Measurements from ENCODE around the gene POU3F1.
"Not testable (repeated sequence)": the region's sequence is repeated elsewhere in the genome, so short reads cannot be mapped to it uniquely, and the experiment has no call there.

Gene POU3F1

DNA sequence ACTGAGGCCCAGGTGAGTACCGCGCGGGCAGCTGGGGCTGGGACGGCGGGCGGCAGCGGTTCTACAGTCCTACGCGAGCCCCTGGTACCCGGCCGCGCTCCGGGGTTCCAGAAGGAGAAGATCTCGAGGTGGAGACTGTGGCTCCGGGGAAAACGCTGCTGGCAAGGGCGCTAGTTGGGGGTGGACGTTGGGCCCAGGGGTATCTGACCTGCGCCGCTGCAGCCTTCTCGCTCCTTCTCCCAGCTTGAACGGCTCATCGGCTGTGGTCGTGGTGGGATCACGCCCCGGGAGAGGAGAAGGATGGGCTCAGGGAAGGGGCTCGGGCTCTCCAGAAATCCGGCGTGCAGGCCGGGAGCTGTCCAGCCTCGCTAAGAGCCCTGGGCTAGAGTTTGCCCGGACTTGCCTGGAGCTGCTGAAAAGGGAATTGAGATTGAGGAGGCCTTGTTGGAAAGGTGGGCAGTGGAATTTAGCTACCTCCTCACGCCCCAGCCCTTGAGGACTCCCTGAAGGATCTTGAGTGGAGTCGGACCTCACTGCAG is 1.1 kb upstream of the POU3F1 start:
- no peak for DNase-seq (ENCODE audit: low read depth)

DNA sequence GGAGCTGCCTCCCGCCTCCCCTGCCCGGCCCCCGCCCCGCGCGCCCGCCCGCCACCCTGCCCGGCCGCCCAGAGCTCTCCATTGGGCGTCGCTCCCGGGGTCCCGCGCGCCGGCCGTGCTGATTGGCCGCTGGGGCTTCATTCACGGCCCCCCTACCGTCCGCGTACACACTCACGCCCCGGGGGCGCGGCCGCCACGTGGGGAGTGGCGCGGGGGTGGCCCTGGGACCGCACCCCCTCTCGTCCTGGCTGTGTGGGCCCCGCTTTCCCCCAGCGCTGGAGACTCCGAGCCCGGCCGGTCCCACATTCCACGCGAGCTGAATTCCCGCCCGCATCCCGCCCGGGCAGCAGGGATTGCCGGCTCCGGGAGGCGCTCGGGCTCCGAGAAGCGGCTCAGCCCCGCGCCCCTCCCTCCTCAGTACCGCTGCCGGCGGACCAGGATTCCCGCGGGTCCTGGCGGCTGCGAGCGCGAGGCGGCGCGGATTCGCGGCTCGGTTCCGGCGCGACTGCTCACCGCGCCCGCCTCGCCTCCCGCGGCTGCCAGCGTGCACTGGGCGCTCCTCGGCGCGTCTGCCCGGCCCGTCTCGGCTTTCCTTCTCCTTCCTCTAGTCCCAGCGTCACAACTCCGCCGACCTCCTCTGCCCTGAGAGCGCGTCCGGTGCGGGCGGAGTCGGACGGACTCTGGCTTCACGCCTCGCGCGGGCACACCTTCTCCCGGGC is 450 bp upstream of the POU3F1 start:
- peak; percentile 78 for DNase-seq (ENCODE audit: low read depth)

DNA sequence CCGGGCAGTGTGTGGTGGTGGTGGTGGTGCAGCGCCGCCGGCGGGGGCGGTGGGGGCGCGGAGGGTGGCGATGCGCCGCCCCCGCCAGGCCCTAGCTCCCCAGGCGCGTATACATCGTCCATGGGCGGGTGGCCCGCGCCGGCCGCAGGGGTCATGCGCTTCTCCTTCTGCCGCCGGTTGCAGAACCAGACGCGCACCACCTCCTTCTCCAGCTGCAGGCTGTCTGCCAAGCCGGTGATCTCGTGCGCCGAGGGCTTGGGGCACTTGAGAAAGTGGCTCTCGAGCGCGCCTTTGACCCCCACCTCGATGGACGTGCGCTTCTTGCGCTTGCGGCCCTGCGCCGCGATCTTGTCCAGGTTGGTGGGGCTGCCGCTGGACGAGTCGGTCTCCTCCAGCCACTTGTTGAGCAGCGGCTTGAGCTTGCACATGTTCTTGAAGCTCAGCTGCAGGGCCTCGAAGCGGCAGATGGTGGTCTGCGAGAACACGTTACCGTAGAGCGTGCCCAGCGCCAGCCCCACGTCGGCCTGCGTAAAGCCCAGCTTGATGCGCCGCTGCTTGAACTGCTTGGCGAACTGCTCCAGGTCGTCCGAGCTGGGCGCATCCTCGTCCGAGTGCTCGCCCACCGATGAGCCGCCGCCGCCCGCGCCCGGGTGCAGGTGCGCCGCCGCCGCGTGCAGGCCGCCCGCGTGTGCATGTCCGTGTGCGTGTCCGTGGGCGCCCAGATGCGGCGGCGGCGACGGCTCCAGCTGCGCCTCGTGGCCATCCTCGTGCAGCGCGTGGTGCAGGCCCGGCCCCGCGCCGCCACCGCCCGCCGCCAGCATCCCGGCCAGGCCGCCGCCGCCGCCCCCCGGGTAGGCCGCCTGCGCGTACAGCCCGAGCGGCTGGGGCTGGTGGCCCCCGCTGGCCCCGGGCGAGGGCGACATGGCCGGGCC is 926 bp downstream of the POU3F1 start:
- no peak for DNase-seq (ENCODE audit: low read depth)

DNA sequence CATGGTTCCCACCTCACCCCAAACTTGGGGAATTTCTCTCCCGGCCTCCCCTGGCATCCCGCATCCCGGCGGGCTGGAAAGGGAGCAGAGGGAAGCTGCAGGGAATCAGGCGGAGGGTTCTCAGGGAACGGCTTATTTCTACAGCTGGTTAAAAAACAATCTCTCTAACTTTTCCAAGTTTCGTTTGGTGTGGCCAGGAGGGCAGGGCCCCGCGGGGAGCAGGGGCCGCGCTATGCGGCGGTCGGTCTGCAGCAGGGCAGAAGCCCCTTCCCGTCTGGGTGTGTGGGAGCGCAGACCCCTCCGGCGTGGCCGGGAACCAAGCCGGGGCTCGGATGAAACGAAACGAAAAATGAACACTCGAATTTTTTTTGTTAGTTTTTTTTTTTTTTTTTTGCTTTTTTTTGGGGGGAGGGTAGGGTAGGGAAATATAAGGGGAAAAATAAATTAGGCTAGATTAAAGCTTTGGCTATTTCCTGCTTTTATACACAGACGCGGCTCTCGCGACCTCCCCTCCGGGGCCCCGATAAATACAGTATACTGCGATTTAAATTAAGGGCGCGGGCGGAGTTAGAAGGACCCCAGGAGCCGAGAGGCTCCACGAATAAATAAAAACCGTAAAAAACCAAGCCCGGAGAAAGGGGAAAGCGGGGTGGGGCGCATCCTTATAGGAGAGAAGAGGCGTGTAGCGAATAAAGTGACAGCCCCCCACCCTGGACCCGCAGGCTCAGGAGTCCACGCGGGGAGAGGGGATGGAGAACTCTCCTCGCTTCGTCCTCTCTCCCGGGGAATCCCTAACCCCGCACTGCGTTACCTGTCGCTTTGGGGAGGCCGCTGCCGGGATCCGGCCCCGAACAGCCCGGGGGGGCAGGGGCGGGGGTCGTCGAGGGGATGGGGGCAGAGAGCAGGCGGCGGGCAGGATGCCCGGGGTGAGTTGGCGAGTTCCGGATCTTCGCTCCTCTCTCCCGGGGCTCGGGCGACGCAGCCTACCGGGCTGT is 2.1 kb downstream of the POU3F1 start:
- DNase-seq (ENCODE audit: low read depth), result no peak

DNA sequence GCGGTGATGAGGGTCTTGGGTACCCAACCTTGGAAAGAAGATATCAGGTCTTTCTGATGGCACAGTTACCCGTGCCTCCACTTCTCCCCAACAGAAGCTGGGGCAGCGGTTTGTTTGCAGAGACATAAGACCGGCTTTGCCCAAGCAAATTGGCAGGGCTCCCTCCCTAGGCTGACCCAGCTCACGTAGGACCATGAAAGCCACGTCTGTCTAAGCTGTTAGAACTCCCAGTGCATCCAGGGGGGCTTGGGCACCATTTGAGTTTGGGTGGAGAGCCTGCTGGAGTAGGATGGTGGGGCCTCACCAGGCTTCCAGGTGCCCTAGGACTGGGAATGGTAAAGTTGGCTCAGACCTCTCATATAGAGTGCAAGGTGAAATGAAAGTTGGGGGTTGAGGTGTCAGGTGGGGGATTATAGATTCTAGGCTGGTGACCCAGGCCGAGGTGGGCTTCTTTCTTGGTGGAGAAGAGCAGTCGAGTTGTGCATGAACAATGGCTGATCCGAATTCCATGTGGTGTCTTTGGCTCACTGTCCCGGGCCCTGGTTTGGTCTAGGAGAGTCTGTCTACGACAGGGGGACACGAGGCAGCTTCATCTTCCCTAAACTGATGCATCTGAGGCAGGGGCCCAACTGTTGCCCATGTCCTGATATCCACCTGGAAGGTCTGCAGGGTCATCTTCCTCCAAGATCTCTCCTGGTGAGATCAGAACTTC is 3.4 kb downstream of the POU3F1 start:
- no peak for DNase-seq (ENCODE audit: low read depth)

DNA sequence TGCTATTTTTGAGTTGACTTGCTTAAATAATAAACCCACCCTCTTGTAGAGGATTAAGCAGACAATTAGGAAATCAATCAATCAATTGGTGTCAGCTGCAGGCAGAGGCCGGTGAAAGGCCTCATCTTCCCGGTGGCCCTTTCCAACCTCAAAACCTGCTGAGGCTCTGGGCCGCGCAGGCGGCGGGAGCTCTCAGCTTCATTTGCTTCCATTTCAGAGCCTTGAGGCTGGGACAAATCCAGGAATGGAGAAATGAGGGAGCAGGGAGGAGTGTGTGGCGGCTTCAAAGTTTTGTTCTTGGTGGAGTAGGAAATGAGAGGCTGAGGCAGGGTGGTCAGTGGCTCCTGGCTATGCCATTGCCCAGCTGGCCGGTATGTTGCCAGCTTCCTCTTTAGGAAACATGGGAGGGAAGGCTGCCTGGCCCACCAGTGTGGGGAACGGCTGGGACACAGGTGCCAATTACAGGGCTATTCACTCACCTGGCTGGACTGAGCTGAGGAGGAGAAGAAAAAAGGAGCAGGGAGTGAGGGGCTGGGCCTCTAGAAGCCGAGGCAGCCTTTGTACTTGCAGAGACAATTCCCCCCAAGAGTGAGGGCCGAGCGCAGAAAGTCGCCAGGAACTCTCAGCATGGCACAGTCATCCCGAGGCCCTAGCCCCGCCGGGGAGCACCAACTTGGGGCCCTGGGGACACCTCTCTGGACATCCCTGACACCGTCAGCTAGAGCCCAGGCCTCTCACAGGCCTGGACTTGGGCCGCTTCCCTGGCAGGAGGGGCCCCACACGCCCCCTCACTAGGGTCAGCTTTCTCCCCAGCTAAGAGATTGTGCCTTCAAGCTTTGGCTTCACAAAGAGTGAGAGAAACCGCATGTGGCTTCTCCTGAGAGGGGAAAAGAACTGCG is 4.4 kb downstream of the POU3F1 start:
- DNase-seq (ENCODE audit: low read depth), result no peak

DNA sequence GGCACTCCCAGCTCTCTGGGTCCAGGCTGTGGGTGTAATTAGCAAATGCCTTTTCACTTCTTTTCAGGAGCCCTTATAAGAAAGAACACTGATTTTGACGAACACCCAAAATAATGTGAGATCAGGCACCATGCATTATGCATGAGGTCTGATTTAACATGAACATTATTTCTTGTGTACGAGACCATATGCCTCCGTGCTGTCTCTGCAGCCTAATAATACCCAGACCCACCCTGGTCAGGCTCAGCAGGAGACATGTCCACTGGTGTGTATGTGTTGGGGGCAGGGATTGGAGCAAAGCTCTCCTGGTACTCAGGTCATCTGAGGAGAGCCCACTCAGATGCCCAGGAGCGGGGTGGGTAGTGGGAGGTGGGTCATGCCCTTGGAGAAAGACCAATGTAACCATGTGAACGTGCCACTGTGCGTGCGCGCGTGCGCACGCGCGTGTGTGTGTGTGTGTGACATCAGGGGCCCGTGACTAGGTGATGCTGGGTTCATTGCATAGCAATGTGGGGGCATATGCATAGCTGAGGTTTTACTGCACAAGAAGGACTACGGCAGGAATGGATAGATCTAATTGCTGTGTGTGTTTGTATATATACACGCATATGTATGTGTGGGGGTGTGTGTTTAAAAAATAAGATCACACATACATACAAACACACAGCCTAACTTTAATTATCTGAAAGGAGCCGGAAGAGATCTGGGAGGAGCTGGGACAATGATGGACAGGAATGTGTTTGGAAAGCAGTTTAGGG is 7.1 kb downstream of the POU3F1 start:
- DNase-seq (ENCODE audit: low read depth), result no peak

DNA sequence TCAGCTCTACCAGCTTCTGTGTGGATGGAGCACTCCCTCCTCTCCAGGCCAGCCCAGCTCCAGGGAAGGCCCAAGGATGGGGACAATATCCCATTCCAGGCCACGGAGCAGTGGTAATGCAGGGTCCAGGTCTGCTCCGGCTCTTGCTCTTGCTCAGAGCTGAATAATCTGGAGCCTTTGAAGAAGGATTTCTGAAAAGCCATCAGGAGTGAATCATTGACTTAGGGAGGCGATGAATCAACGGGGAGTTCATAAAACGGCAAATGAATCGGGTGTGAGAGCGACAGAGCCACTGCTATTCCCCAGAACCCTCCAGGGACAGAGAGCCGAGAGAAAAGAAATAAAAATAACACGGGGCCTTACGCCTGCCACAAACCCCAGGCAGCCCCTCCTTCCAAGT is 7.7 kb downstream of the POU3F1 start:
- DNase-seq (ENCODE audit: low read depth), result no peak

DNA sequence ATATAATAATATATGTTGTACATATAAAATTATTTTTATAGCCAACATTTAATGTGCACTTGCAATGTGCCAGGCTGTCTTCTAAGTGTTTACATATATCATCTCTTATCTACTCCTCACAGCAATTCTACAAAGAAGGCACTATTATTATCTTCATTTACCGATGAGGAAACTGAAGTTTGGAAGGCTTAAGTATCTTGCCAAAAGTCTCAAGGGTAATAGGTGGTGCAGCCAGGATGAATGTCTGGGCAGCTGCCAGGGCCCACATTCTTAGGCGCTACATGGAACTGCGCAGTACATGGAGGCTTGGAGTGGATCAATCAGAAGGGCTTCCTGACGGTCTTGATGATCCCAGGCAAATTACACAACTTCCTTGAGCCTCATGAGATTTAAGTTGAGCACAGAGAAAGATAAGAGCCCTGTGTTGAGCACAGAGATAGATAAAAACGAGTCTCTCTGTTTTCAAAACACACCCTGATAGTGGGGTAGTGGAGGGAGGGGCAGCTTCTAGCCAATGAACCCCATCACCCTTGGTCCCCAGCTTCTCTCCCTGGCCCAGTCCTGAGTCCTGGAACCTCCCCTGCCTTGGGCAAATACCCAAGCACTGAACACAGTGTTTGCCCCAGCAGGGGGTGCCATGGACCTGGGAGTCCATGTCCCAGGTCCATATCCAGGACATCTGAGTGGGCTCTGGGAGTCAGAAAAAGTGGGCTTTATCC is 9.2 kb downstream of the POU3F1 start:
- DNase-seq (ENCODE audit: low read depth), result no peak

DNA sequence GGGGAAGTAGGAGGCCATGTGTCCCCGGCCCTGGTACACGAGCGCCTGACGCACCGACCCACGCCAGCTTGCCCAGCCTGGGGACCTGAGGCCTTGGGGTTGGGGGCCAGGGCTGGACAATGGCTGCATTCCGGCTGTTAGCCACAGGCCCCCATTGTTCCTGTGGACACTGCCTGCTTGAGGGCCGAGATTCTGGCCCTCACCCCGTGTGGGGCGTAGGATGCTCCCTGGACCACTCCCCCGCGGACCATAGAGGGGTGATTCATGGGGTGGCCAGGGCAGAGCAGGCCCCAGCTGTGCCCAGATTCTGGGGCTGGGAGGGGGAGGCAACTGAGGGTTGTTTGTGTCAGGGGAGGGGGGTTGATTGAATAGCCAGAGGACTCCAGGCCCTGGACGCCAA is 11.7 kb downstream of the POU3F1 start:
- no peak for DNase-seq (ENCODE audit: low read depth)

DNA sequence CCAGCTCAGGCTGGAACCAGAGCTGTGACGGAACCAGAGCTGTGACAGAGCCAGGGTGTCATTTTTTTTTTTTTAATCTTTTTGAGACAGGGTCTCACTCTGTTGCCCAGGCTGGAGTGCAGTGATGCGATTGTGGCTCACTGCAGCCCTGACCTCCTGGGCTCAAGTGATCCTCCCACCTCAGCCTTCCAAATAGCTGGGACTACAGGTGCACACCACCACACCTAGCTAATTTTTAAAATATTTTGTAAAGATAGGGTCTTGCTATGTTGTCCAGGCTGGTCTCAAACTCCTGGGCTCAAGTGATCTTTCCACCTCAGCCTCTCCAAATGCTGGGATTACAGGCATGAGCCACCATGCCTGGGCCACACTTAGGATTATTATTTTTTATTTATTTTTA is 13.6 kb downstream of the POU3F1 start:
- not testable (repeated sequence) for DNase-seq (ENCODE audit: low read depth)

DNA sequence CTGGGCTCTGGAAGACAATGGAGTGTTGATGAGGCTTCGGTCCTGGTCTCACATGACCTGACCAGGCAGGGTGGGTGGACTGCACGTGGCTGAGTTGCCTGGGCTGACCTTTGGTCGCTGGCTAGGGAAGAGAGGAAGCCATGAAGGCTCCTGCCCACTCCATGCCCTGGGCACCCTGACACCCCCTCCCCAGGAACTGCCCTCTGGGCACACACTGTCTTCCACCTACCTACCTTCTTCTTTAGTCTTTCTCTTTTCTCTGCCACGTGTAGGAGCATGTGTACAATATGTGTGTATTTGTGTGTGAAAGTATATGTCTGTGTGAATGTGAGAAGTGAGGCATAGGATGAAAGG is 15.1 kb downstream of the POU3F1 start:
- DNase-seq (ENCODE audit: low read depth), result no peak

DNA sequence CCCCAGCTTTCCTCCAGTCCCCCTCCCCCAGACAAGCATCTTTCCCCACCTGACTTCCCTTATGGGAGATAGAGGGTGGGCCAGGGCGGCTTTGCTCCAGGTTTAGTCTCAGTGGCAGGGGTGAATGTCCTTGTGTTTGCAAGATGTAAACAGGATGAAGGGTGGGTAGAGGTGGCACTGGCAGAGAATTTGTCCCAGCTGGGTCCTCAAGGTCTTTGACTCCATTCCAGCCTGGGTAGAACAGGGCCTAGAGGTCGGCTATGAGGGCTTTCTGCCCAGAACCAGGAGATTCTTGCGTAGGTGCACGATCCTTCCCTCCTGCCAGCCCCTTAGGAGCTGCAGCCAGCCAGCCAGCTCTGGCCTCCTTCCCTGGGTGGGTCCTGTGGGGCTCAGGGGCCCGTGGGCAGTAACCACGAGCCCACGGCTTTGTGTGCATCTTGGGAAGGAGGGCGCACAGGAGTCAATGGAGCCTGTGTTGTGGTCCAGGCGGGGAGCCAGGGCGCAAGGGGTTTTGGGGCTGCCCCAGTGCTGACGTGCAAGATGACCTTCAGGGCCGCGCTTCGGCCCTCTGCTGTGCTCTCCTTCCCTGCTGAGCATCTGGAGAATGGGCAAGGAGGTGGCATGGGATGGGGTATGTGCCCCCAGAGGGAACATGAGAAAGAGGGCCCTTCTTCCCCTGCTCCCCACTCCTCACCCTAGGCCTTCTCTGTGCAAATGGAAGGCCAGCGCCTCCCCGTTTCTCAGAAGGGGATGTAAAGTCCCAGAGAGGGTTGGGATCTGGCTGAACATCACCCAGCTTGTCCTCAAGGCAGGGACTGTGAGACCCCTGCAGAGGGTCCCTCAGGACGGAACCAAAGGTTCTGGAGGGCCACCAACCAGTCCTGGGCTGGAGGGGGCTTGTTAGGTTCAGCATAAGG is 15.7 kb downstream of the POU3F1 start:
- DNase-seq (ENCODE audit: low read depth), result no peak

DNA sequence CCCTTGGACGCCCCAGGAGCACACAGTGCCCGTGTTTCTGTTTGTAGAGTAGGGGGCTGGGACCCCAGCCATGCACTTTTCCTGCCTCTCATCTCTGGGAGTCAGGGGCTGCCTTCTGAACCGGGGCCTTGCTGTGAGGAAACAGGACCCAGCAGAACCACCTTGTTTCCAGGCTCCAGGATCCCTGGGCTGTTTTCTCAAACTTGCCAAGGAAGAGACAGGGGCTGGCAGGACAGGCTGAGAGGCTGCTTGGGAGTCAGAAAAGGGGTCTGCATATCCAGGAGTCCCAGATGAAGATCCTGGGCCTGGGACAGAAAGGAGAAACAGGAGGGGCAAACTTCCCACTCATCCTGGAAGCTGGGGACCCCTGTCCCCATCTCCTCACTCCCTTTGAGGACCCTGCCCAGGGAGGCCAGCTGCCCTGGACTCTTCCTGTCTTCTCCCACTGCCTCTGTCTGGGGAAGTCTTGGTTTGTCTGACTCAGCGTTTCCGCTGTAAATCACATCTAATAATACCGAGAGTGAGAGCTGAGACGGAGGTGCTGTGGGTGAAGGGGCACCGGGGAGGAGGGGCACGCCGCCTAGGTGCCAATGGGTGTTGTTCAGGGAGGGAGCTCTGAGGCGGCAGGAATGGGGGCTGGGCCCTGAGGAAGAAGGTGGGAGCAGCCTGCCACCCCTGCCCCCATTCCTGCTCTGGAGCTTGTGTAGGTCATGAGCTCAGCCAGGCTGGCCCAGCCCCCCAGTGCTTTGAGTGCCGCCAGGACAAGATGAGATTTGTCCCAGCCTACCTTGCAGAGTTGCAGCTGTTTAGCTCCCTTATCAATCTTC is 16.7 kb downstream of the POU3F1 start:
- peak; percentile 62 for DNase-seq (ENCODE audit: low read depth)

DNA sequence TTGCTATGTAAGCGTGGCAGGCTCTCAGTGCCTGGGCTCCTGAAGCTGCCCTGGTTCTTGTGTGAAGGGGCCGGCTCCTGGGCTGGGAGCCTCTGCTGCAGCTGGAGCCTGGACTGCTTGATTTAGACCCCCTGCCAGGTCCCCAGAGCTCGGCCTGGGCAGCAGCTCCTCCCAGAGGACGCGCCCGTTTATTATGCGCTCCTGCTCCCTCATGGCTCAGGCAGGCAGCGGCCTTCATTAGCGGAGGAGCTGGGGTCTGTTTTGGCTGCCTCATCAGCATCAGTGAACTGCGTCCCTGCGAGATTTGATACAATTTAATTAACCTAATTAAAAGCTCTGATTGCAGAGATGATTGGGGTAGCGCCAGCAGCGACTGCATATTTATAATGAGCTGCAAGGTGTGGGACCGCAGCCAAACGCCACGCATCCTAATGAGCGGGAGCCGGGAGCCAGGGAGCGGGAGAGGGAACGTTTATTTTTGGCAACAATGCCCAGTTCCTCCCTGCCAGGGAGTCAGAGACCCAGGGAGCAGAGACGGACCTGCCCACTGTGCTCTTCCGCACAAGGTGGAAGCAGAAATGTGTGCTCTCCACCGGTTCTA is 17.4 kb downstream of the POU3F1 start:
- no peak for DNase-seq (ENCODE audit: low read depth)

DNA sequence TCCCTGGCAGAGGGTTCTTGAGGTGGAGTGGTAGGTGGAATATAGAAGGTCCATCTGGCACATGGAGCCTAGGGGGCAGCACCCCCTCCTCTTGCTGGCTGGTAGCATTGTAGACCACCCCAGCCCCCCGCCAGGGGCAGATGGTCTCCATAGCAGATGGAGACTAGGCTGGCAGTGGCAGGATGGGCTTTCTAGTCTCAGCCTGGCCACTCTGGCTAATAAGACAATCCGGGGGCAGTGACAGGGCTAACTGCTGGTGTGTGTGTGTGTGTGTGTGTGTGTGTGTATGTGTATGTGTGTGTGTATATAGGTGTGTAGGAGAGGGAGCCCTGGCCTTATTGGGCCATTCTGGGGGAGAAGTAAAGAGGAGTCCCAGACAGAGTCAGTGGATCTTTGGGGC is 17.9 kb downstream of the POU3F1 start:
- DNase-seq (ENCODE audit: low read depth), result no peak
